Testis (tissue), 3 donors: ENCODE data around the gene MAP2K3. TPM values are rescaled to one million over a fixed set of nuclear protein-coding genes. Genes with fewer than 3 reads are reported as not detected.
"Not testable (repeated sequence)": the region's sequence is repeated elsewhere in the genome, so short reads cannot be mapped to it uniquely, and the experiment has no call there.

ENCODE experiments used
- DNase-seq: peaks from one replicate; pipeline ENCODE4 v3.0.0-alpha.2; 2019
- H3K27ac ChIP-seq, 2 donors: fragments of 200-600 bp; sonication (generic); one replicate each; pipeline ENCODE4 v1.5.1; 2019
- H3K27me3 ChIP-seq: fragments of 200-600 bp; sonication (generic); one replicate; pipeline ENCODE4 v1.5.1; 2019
- H3K36me3 ChIP-seq: fragments of 200-600 bp; sonication (generic); one replicate; pipeline ENCODE4 v1.5.1; 2017; ENCODE audit warnings: low read depth; ENCODE audit errors: missing control alignments
- H3K4me1 ChIP-seq: fragments of 200-600 bp; sonication (generic); one replicate; pipeline ENCODE4 v1.5.1; 2019
- H3K4me3 ChIP-seq, 2 donors: fragments of 200-600 bp; sonication (generic); one replicate each; pipeline ENCODE4 v1.5.1; 2017 to 2019
- H3K9me3 ChIP-seq: fragments of 200-600 bp; sonication (generic); one replicate; pipeline ENCODE4 v1.5.1; 2017
- POLR2A ChIP-seq: fragments of 450-650 bp; IDR thresholded peaks from one replicate; pipeline ENCODE4 v1.6.1; 2017; ENCODE audit warnings: antibody characterized with exemption, mild to moderate bottlenecking, moderate library complexity
- WGBS, 2 donors: methylation state at CpG; one replicate each; pipeline ENCODE4 v1.1.5; 2018; 5-methylcytosine and 5-hydroxymethylcytosine counted together
- intact Hi-C: fragments of 100-400 bp; cut with DNase I; formaldehyde crosslinking; loops from one replicate; pipeline ENCODE4 v1.15.1; 2023; ENCODE audit warnings: low total_unique reads
- polyA plus RNA-seq: library from polyadenylated mRNA; stranded (reverse); fragments of 350-450 nt; fragmentation: Illumina TruSeq; extraction: RNeasy Lipid Tissue Mini Kit (QIAGEN cat#74804); gene quantifications from one replicate; pipeline ENCODE4 v1.2.3, GENCODE V29; 2014; ENCODE audit warnings: low read depth, low replicate concordance; ENCODE audit not compliant: insufficient read depth
- total RNA-seq, 2 donors: library from RNA; depleted of rRNA; stranded (reverse); fragments of >200 nt; gene quantifications; one replicate each; pipeline ENCODE4 v1.2.3, GENCODE V29; 2016
- TF ChIP-seq, protein P1 (sequence below), 3 experiments: fragments of 450-650 bp in 2 of 3; fragments of 200-600 bp in 1 of 3; sonication (generic) in 1 of 3; IDR thresholded peaks; one replicate each; pipeline ENCODE4 v1.5.1; 2016 to 2019; ENCODE audit warnings: antibody characterized with exemption in 3 of 3, mild to moderate bottlenecking in 2 of 3, moderate library complexity in 1 of 3

The MAP2K3 gene
- total and polyA plus RNA-seq, 3 donors from 2014 or later = 13.5 to 17.5 (median 15.4) TPM

DNA sequence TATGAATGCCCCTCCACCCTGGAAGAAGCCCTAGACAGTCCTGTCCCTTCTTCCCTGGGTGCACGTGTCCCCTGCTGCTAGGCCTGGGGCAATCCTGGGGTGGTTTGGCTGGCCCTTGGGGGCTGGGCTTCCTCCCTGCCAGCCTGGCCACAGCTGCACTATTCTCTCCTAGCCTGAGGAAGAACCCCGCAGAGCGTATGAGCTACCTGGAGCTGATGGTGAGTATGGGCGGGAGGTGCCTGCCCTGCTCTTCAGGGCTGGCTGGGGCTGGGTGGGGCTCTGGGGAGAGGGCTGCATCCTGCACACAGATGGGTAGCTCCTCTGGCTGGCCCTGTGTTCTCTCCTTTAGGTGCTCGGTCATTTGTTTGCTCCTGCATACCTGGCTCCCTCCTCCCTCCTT, 28.8 kb downstream of the MAP2K3 start:
- WGBS, 2 donors = 88 to 92% methylated on average over 3 to 4 of the region's 5 CpGs
- Histone ChIP-seq H3K4me1 (peaks cover 12% of the 10 kb centered on the region), H3K27me3 (no peaks in the 10 kb centered on the region), H3K27ac (no peak overlapping the region), H3K4me3 (no peak overlapping the region), H3K9me3 (no peaks in the 10 kb centered on the region), H3K36me3 (no peaks in the 10 kb centered on the region)
- intact Hi-C loops = no loop called here
- peak; percentile 10 for DNase-seq
- TF ChIP-seq, protein P1, sequence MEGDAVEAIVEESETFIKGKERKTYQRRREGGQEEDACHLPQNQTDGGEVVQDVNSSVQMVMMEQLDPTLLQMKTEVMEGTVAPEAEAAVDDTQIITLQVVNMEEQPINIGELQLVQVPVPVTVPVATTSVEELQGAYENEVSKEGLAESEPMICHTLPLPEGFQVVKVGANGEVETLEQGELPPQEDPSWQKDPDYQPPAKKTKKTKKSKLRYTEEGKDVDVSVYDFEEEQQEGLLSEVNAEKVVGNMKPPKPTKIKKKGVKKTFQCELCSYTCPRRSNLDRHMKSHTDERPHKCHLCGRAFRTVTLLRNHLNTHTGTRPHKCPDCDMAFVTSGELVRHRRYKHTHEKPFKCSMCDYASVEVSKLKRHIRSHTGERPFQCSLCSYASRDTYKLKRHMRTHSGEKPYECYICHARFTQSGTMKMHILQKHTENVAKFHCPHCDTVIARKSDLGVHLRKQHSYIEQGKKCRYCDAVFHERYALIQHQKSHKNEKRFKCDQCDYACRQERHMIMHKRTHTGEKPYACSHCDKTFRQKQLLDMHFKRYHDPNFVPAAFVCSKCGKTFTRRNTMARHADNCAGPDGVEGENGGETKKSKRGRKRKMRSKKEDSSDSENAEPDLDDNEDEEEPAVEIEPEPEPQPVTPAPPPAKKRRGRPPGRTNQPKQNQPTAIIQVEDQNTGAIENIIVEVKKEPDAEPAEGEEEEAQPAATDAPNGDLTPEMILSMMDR (IDR thresholded peaks at IDR 0.05) = no peak
- no peak for TF ChIP-seq POLR2A

DNA sequence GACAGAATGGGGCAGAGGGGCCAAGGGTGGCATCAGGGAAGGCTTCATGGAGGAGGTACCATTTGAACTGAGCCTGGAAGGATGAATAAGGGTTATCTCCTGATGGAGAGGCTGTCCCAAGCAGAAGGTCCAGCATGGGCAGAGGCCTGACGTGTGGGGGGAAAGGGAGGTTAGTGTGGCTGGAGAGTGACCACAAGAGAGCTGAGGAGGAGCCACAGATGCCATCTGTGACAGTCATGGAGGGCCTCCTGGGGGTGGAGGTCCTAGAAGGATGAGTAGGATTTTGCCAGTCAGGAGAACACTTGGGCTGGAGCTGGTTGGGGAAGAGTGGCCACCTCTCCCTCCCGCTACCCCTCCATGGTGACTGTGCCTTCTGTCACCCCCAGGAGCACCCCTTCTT, 29.2 kb downstream of the MAP2K3 start:
- H3K9me3 ChIP-seq, H3K27me3 ChIP-seq, H3K27ac ChIP-seq, H3K36me3 ChIP-seq, intact Hi-C loops, H3K4me3 ChIP-seq, DNase-seq: not testable (repeated sequence)
- H3K4me1 ChIP-seq = peaks cover 12% of the 10 kb centered on the region
- 93 to 97% methylated on average over 2 of the region's 2 CpGs for WGBS, 2 donors

DNA sequence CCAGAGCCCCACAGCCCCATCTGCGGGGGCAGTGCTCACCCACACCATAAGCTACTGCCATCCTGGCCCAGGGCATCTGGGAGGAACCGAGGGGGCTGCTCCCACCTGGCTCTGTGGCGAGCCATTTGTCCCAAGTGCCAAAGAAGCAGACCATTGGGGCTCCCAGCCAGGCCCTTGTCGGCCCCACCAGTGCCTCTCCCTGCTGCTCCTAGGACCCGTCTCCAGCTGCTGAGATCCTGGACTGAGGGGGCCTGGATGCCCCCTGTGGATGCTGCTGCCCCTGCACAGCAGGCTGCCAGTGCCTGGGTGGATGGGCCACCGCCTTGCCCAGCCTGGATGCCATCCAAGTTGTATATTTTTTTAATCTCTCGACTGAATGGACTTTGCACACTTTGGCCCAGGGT, 29.8 kb downstream of the MAP2K3 start:
- H3K27me3 ChIP-seq, intact Hi-C loops, H3K27ac ChIP-seq, H3K36me3 ChIP-seq, H3K4me3 ChIP-seq, H3K9me3 ChIP-seq: not testable (repeated sequence)
- peak; percentile 6 for DNase-seq
- peaks cover 12% of the 10 kb centered on the region for H3K4me1 ChIP-seq
- 44 to 79% methylated on average over 3 to 7 of the region's 7 CpGs for WGBS, 2 donors

DNA sequence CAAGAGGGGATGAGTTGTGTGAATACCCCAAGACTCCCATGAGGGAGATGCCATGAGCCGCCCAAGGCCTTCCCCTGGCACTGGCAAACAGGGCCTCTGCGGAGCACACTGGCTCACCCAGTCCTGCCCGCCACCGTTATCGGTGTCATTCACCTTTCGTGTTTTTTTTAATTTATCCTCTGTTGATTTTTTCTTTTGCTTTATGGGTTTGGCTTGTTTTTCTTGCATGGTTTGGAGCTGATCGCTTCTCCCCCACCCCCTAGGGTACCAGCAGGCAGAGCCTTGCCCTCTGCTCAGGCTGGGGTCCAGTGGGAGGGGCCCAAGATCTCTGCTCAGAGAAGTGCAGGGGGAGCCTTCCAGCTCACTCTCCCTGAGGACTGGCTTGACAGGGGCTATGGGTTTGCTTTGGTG, 30.2 kb downstream of the MAP2K3 start:
- DNase-seq, intact Hi-C loops: not testable (repeated sequence)

DNA sequence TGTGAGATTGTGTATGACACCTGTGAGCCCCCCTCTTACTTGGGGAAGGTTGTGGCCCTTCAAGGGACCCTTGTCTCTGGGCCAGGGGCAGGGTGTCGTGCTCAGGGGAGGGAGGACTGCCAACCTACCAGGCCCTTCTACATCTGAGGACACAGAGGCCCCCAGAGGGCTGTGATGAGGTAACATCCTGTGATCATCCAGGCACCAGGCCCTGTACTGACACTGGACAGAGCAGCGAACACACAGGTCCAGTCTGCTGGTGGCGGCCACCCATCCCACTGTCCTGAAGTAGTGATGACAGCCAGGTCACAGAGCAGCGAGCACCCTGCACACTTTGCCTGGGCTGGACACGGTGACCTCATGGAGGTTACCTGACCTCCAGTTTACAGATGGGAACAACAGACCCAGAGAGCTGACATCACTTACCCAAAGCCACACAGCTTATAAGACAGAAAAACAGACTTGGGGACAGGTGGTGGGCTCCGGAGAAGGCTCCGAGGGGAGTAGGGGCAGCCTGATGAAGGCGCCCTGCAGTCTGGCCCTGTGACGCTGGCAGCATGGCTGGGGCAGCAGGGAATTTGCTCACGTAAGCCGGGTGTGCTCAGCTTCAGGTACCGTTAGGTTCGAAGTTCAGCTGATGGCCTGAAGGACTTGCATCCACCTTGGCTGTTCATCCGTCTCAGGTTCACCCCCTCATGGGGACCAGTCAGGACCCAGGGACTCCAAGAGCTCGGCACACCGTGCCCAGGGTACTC, 30.9 kb downstream of the MAP2K3 start:
- intact Hi-C loops, H3K9me3 ChIP-seq, H3K36me3 ChIP-seq, H3K27ac ChIP-seq, H3K27me3 ChIP-seq, DNase-seq, H3K4me3 ChIP-seq, H3K4me1 ChIP-seq: not testable (repeated sequence)
- WGBS, 2 donors = 90% methylated on average over 5 to 8 of the region's 16 CpGs

More for the DNA sequence above, 30.2 kb downstream of the MAP2K3 start:
- not testable (repeated sequence) for H3K27ac ChIP-seq, H3K9me3 ChIP-seq, H3K36me3 ChIP-seq, H3K4me3 ChIP-seq, H3K27me3 ChIP-seq
- WGBS, 2 donors = 88 to 97% methylated on average over 7 of the region's 7 CpGs
- H3K4me1 ChIP-seq = peaks cover 12% of the 10 kb centered on the region

DNA sequence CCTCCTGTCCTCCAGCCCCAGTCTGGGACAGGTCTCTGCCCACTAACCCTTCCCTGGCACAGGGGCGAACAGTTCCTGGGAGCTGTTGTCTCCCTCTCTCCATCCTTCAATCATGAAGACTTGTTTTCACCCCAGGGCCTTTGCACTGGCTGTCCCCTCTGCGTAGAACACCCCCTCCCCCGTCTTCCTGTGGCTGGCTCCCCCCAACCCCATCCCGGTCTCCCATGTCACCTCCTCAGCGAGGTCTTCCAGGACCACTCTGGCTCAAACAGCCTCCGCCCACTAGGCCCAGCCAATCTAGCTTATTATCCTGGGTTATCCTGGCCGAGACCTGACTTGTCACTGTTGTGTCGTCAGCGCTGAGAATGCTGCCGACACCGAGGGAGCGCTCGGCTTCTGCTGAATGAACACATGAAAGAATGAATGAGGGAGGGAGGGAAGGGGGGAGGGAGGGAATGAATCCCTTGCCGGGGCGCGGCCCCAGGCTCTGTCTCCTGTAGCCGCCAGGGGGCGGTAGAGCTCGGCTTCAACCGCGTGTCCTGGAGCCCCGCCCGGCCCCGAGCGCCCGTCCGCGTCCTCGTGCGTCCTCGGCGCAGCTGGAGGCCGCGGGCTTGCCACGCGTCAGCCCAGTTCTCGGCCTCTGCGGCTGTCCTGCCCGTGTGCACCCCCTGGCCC, 31.8 kb downstream of the MAP2K3 start:
- H3K4me1 ChIP-seq, DNase-seq, H3K27me3 ChIP-seq, H3K9me3 ChIP-seq, H3K4me3 ChIP-seq, intact Hi-C loops, H3K36me3 ChIP-seq, H3K27ac ChIP-seq: not testable (repeated sequence)
- WGBS, 2 donors = 46 to 51% methylated on average over 4 to 7 of the region's 39 CpGs

DNA sequence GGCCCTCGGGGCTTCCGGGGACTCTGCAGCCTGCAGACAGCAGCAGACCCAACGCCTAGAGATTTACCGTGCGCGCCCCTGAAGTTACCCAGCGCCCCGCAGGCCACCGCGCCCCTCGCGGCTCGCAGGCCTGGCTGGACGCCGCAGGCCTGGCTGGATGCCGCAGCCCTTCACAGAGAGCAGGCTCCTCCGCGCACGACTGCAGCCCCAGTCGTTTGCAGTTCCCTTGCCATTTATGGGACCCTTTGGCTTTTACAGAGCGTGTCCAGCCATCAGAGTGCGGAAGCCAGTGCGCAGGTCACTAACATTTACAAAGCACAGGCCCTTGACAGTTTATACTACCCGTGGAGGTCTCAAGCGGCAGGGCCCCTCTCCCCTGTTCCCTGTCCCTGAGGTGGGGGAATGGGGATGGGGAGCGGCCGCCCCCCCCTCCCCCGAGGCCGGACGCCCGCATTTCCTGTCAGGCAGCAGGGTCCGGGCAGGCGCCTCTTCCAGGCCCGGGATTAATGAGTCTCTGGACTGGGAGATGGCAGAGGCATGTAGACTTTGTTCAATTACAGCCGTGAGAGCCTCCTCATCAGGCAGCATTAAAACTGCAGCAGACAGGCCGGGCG, 32.5 kb downstream of the MAP2K3 start:
- intact Hi-C loops, H3K27me3 ChIP-seq, H3K36me3 ChIP-seq, DNase-seq, H3K4me1 ChIP-seq, H3K9me3 ChIP-seq, H3K27ac ChIP-seq: not testable (repeated sequence)
- H3K4me3 ChIP-seq = peak overlapping the region in 1 of 2 donors; percentile 15
- 17 to 25% methylated on average over 8 to 29 of the region's 37 CpGs for WGBS, 2 donors

DNA sequence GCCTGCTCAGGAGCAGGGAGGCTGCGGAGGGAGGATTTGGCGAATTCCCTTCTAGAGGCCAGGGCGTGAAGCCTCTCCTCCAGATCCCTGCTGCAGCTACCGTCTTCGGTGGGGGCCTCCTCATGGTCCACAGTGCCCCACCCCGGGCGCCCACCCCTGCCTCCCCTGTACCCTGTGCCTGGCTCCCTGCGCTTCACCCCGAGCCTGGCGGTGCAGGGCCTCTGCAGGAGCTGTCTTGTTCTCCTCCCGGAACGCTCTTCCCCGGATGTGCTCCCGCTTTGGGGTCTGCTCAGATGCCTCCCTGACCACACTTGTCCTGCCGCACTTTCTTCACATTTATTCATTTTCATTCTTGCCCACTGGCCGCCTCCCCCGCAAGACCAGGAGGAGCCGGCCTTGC, 33.3 kb downstream of the MAP2K3 start:
- H3K36me3 ChIP-seq, DNase-seq, H3K9me3 ChIP-seq, H3K4me3 ChIP-seq, H3K4me1 ChIP-seq, H3K27ac ChIP-seq, intact Hi-C loops, H3K27me3 ChIP-seq: not testable (repeated sequence)
- 63 to 74% methylated on average over 18 of the region's 18 CpGs for WGBS, 2 donors
